ENCODE results near the gene JHY. TPM values are rescaled to one million over a fixed set of nuclear protein-coding genes. Genes with fewer than 3 reads are reported as not detected.

Gene JHY
- total RNA-seq, 1 donor from 2014 or later: 2.9 TPM

DNA sequence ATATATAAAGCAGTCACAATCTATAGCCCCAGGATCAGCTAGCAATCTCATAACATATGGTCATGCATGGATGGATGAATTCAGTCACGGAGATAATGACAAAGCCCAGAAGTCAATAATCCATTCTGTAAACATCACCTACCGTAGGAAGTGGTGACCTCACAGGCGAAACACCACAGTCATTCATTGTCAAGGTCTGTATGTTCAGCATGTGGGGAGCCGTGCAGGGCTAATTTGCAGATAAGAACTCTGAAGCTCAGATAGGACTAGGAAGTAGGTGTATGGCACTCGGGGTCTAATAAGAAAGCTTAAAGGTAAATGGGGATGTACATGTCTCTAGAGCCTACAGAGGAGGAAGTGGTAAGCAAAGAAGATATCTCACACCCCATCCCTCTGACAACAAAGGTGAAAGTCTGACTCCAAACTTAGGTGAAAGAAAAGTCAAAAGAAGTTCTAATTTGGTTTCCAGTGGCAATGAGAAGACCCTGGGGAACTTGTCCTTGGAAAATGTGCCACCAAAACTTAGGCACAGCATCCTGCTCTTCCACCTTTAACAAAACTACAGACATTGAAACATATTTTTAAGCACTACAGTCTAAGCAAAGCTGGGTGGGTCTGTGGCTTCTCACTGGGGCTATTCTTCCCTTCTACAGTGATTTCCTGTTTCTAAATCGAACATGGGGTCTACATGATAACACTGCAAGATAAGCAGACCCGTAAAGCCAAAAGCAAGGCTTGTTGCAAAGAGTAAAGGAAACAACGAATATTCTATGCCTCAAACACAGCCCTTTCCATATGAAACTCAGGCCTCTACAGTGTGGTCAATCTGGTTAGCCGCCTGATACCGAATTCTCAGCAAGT is 39.0 kb upstream of the JHY start:
- Mint-ChIP-seq H3K27me3 (ENCODE audit: unreplicated experiment) (peaks cover 2% of the 10 kb centered on the region), H3K4me3 (ENCODE audit: unreplicated experiment) (no peak overlapping the region), H3K9me3 (ENCODE audit: unreplicated experiment) (no peaks in the 10 kb centered on the region), H3K27ac (ENCODE audit: unreplicated experiment) (no peak overlapping the region), H3K4me1 (ENCODE audit: low read depth, unreplicated experiment) (no peaks in the 10 kb centered on the region), H3K36me3 (ENCODE audit: unreplicated experiment) (no peaks in the 10 kb centered on the region)
- TF ChIP-seq, protein P1, sequence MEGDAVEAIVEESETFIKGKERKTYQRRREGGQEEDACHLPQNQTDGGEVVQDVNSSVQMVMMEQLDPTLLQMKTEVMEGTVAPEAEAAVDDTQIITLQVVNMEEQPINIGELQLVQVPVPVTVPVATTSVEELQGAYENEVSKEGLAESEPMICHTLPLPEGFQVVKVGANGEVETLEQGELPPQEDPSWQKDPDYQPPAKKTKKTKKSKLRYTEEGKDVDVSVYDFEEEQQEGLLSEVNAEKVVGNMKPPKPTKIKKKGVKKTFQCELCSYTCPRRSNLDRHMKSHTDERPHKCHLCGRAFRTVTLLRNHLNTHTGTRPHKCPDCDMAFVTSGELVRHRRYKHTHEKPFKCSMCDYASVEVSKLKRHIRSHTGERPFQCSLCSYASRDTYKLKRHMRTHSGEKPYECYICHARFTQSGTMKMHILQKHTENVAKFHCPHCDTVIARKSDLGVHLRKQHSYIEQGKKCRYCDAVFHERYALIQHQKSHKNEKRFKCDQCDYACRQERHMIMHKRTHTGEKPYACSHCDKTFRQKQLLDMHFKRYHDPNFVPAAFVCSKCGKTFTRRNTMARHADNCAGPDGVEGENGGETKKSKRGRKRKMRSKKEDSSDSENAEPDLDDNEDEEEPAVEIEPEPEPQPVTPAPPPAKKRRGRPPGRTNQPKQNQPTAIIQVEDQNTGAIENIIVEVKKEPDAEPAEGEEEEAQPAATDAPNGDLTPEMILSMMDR (IDR thresholded peaks at IDR 0.05; ENCODE audit: partially characterized antibody, unreplicated experiment): no peak
- no peak for DNase-seq

DNA sequence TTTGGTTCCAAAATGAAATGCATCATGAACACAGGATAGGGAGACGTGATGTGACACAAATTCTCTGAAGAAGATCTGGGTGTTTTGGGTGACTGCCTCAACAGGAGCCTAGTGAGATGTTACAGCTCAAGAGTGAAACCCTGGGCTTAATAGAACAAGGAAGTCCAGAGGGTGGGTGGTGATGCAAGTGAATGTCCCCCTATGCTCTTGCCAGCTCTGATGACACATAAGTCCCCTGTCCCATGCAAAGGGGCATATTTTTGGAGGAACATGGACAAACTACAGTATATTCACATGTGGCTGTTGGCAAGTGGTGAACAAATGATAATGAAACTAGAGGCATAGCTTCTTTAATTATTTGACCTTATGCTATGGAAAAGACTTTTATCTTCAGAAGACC is 35.1 kb upstream of the JHY start:
- DNase-seq: no peak
- TF ChIP-seq, protein P1 (IDR thresholded peaks at IDR 0.05; ENCODE audit: partially characterized antibody, unreplicated experiment): no peak
- H3K27me3 Mint-ChIP-seq (ENCODE audit: unreplicated experiment): no peaks in the 10 kb centered on the region
- no peaks in the 10 kb centered on the region for H3K9me3 Mint-ChIP-seq (ENCODE audit: unreplicated experiment)
- no peak overlapping the region for H3K4me3 Mint-ChIP-seq (ENCODE audit: unreplicated experiment)
- no peaks in the 10 kb centered on the region for H3K36me3 Mint-ChIP-seq (ENCODE audit: unreplicated experiment)
- no peak overlapping the region for H3K27ac Mint-ChIP-seq (ENCODE audit: unreplicated experiment)
- H3K4me1 Mint-ChIP-seq (ENCODE audit: low read depth, unreplicated experiment): no peaks in the 10 kb centered on the region

DNA sequence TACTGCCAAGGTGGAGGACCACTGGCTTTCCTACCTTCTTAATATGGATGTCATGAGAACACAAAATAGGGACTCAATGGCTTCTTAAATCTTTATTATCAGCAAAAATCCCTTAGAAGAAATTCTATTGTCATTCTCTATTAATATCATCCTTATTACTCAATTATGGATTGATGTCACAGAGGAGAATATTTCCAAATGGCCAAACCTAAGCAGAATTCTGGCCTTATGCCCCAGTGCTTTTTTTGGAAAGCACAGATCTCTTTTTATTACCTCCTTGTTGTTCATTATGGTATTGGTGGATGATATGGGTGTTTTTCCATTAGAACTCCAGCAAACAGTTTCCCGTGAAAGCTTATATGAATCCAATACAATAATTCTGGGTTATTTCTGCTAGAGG is 34.4 kb upstream of the JHY start:
- DNase-seq: no peak
- Mint-ChIP-seq H3K27ac (ENCODE audit: unreplicated experiment) (no peak overlapping the region), H3K4me3 (ENCODE audit: unreplicated experiment) (no peak overlapping the region), H3K27me3 (ENCODE audit: unreplicated experiment) (no peaks in the 10 kb centered on the region), H3K9me3 (ENCODE audit: unreplicated experiment) (no peaks in the 10 kb centered on the region), H3K4me1 (ENCODE audit: low read depth, unreplicated experiment) (no peaks in the 10 kb centered on the region), H3K36me3 (ENCODE audit: unreplicated experiment) (no peaks in the 10 kb centered on the region)
- TF ChIP-seq, protein P1 (IDR thresholded peaks at IDR 0.05; ENCODE audit: partially characterized antibody, unreplicated experiment): no peak

DNA sequence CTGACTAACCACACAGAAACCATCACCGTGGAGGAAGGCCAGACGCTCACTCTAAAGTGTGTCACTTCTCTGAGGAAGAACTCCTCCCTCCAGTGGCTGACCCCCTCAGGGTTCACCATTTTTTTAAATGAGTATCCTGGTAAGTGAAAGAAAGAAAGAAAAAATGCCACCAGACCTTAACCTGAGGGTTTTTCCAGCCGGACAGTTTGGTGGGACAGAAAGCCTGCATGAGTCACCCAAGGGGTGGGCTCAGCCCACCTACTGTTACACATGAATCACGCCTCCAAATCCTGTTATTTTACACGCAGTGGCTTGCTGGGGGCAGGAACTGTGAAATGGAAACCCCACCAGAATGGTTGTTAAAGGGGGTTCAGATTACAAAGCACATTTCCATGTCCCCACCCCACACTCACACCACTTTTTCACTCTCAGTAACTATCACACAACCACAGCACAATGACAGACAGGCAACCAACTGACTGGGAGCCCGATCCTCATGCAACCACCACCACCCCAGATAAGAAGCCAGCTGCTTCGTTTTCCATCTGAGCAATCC is 32.4 kb upstream of the JHY start:
- no peak for DNase-seq
- H3K27me3 Mint-ChIP-seq (ENCODE audit: unreplicated experiment): no peaks in the 10 kb centered on the region
- no peaks in the 10 kb centered on the region for H3K36me3 Mint-ChIP-seq (ENCODE audit: unreplicated experiment)
- no peaks in the 10 kb centered on the region for H3K4me1 Mint-ChIP-seq (ENCODE audit: low read depth, unreplicated experiment)
- H3K27ac Mint-ChIP-seq (ENCODE audit: unreplicated experiment): no peak overlapping the region
- no peaks in the 10 kb centered on the region for H3K9me3 Mint-ChIP-seq (ENCODE audit: unreplicated experiment)
- TF ChIP-seq, protein P1 (IDR thresholded peaks at IDR 0.05; ENCODE audit: partially characterized antibody, unreplicated experiment): no peak
- no peak overlapping the region for H3K4me3 Mint-ChIP-seq (ENCODE audit: unreplicated experiment)

DNA sequence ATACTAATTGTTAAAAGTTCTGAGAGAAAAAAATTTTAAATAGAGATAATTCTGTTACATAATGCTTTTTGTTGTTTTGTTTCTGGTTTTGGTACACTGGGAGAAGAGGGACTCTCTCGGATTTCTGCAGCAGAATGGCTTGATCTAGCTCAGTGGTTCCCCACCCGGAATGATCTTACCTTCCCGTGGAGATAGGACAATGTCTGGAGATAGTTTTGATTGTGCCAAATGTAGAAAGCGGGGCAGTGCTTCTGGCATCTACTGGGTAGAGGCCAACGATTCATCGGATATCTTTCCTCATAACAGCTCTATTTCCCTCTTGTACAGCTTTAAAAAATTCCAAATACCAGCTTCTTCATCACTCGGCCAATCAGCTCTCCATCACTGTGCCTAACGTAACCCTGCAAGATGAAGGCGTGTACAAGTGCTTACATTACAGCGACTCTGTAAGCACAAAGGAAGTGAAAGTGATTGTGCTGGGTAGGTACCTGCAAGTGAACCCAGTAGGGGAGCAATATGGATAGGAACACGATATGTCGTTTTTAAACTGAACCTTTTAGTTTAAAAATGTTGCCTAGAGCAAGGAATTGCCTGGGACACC is 31.1 kb upstream of the JHY start:
- TF ChIP-seq, protein P1 (IDR thresholded peaks at IDR 0.05; ENCODE audit: partially characterized antibody, unreplicated experiment): no peak
- no peaks in the 10 kb centered on the region for H3K9me3 Mint-ChIP-seq (ENCODE audit: unreplicated experiment)
- no peak overlapping the region for H3K27ac Mint-ChIP-seq (ENCODE audit: unreplicated experiment)
- no peaks in the 10 kb centered on the region for H3K36me3 Mint-ChIP-seq (ENCODE audit: unreplicated experiment)
- H3K4me1 Mint-ChIP-seq (ENCODE audit: low read depth, unreplicated experiment): no peaks in the 10 kb centered on the region
- no peak overlapping the region for H3K4me3 Mint-ChIP-seq (ENCODE audit: unreplicated experiment)
- DNase-seq: no peak
- H3K27me3 Mint-ChIP-seq (ENCODE audit: unreplicated experiment): no peaks in the 10 kb centered on the region
